C4-2B (cell line): ENCODE results near the gene USP25.

Experiments
- ZFX ChIP-seq: fragments of 450-650 bp; IDR thresholded peaks from 2 replicates; pipeline ENCODE4 v1.6.1; 2017
- TF ChIP-seq, protein P1 (sequence below): fragments of 450-650 bp; conservative IDR thresholded peaks from 2 replicates; pipeline ENCODE4 v1.5.1; 2017; ENCODE audit warnings: mild to moderate bottlenecking

DNA sequence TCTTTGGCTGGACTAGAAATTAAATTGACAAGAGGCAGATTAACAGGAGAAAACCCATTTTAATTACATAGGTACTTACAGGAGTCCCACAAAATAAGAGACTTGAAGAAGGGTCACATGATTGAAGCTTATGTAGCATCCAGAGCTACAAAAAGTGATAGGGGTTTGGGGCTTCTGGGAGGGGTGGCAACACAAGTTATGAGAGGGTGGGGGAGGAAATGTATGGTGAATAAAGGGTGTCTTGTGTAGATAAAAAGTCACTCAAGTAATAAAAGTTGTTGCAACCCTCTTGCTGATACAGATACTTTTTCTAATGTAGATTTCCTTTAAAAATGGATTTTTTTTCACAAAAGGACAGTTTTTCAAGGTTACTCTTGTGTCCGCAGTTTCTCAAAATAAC is 24.0 kb downstream of the USP25 start:
- TF ChIP-seq, protein P1, sequence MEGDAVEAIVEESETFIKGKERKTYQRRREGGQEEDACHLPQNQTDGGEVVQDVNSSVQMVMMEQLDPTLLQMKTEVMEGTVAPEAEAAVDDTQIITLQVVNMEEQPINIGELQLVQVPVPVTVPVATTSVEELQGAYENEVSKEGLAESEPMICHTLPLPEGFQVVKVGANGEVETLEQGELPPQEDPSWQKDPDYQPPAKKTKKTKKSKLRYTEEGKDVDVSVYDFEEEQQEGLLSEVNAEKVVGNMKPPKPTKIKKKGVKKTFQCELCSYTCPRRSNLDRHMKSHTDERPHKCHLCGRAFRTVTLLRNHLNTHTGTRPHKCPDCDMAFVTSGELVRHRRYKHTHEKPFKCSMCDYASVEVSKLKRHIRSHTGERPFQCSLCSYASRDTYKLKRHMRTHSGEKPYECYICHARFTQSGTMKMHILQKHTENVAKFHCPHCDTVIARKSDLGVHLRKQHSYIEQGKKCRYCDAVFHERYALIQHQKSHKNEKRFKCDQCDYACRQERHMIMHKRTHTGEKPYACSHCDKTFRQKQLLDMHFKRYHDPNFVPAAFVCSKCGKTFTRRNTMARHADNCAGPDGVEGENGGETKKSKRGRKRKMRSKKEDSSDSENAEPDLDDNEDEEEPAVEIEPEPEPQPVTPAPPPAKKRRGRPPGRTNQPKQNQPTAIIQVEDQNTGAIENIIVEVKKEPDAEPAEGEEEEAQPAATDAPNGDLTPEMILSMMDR, result no peak
- no peak for TF ChIP-seq ZFX
